A673 (cell line): ENCODE measurements around the gene PROKR1. TPM values are rescaled to one million over a fixed set of nuclear protein-coding genes. Genes with fewer than 3 reads are reported as not detected.

Source experiments
- BruUV-seq: library from RNA; stranded (reverse); fragments of 400-500 nt; replicated peaks from 2 replicates; lab custom pipeline; 2021; lab: Mats Ljungman, UMichigan
- CTCF ChIA-PET: fragments of 300-600 bp; sonication (Branson Sonifier 250); formaldehyde crosslinking; loops from one replicate; lab custom pipeline; 2022; ENCODE audit warnings: antibody characterized with exemption; lab: Charles Lee
- POLR2A ChIA-PET: fragments of 300-600 bp; sonication (Branson Sonifier 250); formaldehyde crosslinking; loops from one replicate; lab custom pipeline; 2022; ENCODE audit warnings: antibody characterized with exemption; ENCODE audit not compliant: low non-redundant PET; lab: Charles Lee
- DNase-seq: peaks from one replicate; pipeline ENCODE4 v3.0.0-alpha.2; 2015; ENCODE audit warnings: low spot score
- H3K27ac ChIP-seq: fragments of 200-600 bp; sonication (generic); 2 replicates; pipeline ENCODE4 v1.5.1; 2016; ENCODE audit warnings: mixed run types, low read depth, mild to moderate bottlenecking, mixed read lengths, antibody characterized with exemption, low read length; ENCODE audit not compliant: poor library complexity, severe bottlenecking
- H3K27me3 ChIP-seq: fragments of 200-600 bp; sonication (generic); replicated peaks from 2 replicates; pipeline ENCODE4 v1.6.1; 2017; ENCODE audit warnings: mixed run types, low read depth, mild to moderate bottlenecking, mixed read lengths, antibody characterized with exemption, low read length; ENCODE audit not compliant: insufficient read depth, poor library complexity
- H3K36me3 ChIP-seq: fragments of 200-600 bp; sonication (generic); 2 replicates; pipeline ENCODE4 v1.6.1; 2016; ENCODE audit warnings: mixed run types, mild to moderate bottlenecking, mixed read lengths, antibody characterized with exemption, low read length; ENCODE audit not compliant: insufficient read depth, poor library complexity, severe bottlenecking
- H3K4me1 ChIP-seq: fragments of 200-600 bp; sonication (generic); 2 replicates; pipeline ENCODE4 v1.6.1; 2017; ENCODE audit warnings: mixed run types, mild to moderate bottlenecking, mixed read lengths, antibody characterized with exemption, low read length; ENCODE audit not compliant: insufficient read depth, poor library complexity, severe bottlenecking
- H3K4me3 ChIP-seq: fragments of 200-600 bp; sonication (generic); 2 replicates; pipeline ENCODE4 v1.5.1; 2016; ENCODE audit warnings: low read depth, mixed run types, mild to moderate bottlenecking, mixed read lengths, low read length; ENCODE audit not compliant: poor library complexity, severe bottlenecking
- H3K9me3 ChIP-seq: fragments of 200-600 bp; sonication (generic); 2 replicates; pipeline ENCODE4 v1.6.1; 2016; ENCODE audit warnings: mixed run types, low read depth, mild to moderate bottlenecking, mixed read lengths, antibody characterized with exemption, low read length; ENCODE audit not compliant: poor library complexity, severe bottlenecking
- EZH2 ChIP-seq: fragments of 200-600 bp; sonication (generic); IDR thresholded peaks from 2 replicates; pipeline ENCODE4 v1.6.1; 2017; ENCODE audit warnings: borderline replicate concordance, low read depth, mild to moderate bottlenecking, mixed read lengths, antibody characterized with exemption, low read length; ENCODE audit not compliant: poor library complexity, severe bottlenecking
- intact Hi-C: fragments of 100-400 bp; cut with micrococcal nuclease; formaldehyde crosslinking; loops from one replicate; pipeline ENCODE4 v1.10.0; 2022; ENCODE audit not compliant: unreplicated experiment
- total RNA-seq: library from RNA; stranded (reverse); gene quantifications from 2 replicates; pipeline ENCODE4 v1.2.3, GENCODE V29; 2021
- TF ChIP-seq, protein P1 (sequence below): fragments of 300-800, 200-600 bp; sonication (generic); conservative IDR thresholded peaks from 2 replicates; pipeline ENCODE4 v1.5.1; 2017; ENCODE audit warnings: low read depth, mild to moderate bottlenecking, antibody characterized with exemption, low read length, moderate library complexity, mixed read lengths

PROKR1 gene
- total RNA-seq, 1 experiment from 2014 or later: 15.7 TPM

DNA sequence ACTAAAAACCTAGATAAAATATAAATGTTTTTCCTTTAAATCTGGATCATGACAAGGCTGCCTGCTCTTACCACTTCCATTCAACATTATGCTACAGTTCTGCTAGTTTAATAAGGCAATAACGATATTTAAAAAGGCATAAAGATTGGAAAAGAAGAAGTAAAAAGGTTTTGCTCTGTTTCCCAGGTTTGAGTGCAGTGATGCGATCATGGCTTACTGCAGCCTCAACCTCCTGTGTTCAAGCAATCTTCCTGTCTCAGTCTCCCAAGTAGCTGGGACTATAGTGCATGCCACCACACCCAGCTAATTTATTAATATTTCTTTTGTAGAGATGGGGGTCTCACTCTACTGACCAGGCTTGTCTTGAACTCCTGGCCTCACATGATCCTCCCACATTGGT lies 40.8 kb downstream of the PROKR1 start:
- H3K27me3 ChIP-seq: no peaks in the 10 kb centered on the region
- no peak for TF ChIP-seq EZH2
- TF ChIP-seq, protein P1, sequence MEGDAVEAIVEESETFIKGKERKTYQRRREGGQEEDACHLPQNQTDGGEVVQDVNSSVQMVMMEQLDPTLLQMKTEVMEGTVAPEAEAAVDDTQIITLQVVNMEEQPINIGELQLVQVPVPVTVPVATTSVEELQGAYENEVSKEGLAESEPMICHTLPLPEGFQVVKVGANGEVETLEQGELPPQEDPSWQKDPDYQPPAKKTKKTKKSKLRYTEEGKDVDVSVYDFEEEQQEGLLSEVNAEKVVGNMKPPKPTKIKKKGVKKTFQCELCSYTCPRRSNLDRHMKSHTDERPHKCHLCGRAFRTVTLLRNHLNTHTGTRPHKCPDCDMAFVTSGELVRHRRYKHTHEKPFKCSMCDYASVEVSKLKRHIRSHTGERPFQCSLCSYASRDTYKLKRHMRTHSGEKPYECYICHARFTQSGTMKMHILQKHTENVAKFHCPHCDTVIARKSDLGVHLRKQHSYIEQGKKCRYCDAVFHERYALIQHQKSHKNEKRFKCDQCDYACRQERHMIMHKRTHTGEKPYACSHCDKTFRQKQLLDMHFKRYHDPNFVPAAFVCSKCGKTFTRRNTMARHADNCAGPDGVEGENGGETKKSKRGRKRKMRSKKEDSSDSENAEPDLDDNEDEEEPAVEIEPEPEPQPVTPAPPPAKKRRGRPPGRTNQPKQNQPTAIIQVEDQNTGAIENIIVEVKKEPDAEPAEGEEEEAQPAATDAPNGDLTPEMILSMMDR: no peak
- H3K9me3 ChIP-seq: no peaks in the 10 kb centered on the region
- intact Hi-C loops: no loop called here
- H3K4me1 ChIP-seq: peaks cover 6% of the 10 kb centered on the region
- H3K27ac ChIP-seq: no peak overlapping the region
- CTCF ChIA-PET: no interaction called here
- no peak for DNase-seq
- POLR2A ChIA-PET: no interaction called here
- H3K36me3 ChIP-seq: no peaks in the 10 kb centered on the region
- no TSS peak for BruUV-seq
- H3K4me3 ChIP-seq: no peak overlapping the region

DNA sequence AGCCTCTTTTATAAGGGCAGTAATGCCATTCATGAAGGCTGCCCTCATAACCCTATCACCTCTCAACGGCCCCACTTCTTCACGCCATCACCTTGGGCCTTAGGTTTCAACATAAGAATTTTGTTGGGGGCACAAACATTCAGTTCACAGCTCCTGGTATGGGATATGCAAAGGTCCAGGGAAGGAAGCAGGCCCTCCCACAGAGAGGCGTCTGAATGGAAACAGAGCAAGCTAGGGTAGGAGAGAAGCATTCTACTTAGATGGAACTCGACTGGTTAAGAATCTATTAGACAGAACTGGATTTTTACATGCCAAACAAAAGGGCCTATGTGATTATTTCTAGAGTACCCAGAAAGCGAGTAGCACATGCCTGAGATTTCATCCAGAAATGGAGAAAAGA lies 42.8 kb downstream of the PROKR1 start:
- no peak overlapping the region for H3K27ac ChIP-seq
- no peak overlapping the region for H3K4me3 ChIP-seq
- peaks cover 22% of the 10 kb centered on the region for H3K4me1 ChIP-seq
- DNase-seq: no peak
- no peaks in the 10 kb centered on the region for H3K9me3 ChIP-seq
- TF ChIP-seq, protein P1: no peak
- no peak for TF ChIP-seq EZH2
- POLR2A ChIA-PET: no interaction called here
- no TSS peak for BruUV-seq
- CTCF ChIA-PET: no interaction called here
- H3K36me3 ChIP-seq: no peaks in the 10 kb centered on the region
- intact Hi-C loops: no loop called here
- H3K27me3 ChIP-seq: no peaks in the 10 kb centered on the region

DNA sequence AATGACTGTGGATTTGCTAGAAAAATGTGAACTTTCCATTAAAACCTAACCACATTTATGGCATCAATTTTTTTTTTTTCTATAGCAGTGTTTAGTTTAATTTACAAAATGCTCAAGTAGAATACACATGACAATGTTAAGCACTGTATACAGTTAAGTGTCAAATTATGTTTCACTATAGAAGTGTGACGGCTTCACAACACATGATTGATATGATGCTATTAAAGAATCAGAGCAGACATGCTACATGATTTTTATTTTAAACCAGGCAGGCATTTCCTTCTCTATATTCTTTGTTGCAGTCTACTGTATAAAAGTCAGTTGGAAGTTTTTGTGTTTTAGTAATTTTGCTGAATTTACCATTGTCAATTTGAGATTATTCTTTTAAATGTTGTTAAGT lies 43.6 kb downstream of the PROKR1 start:
- ChIA-PET CTCF (no interaction called here), POLR2A (no interaction called here)
- Histone ChIP-seq H3K4me3 (no peak overlapping the region), H3K4me1 (peaks cover 22% of the 10 kb centered on the region), H3K9me3 (no peaks in the 10 kb centered on the region), H3K27ac (no peak overlapping the region), H3K36me3 (no peaks in the 10 kb centered on the region), H3K27me3 (no peaks in the 10 kb centered on the region)
- intact Hi-C loops: no loop called here
- DNase-seq: no peak
- BruUV-seq: no TSS peak
- TF ChIP-seq, protein P1: no peak
- TF ChIP-seq EZH2: no peak
